Measurements from ENCODE around the gene EGFL6.

DNA sequence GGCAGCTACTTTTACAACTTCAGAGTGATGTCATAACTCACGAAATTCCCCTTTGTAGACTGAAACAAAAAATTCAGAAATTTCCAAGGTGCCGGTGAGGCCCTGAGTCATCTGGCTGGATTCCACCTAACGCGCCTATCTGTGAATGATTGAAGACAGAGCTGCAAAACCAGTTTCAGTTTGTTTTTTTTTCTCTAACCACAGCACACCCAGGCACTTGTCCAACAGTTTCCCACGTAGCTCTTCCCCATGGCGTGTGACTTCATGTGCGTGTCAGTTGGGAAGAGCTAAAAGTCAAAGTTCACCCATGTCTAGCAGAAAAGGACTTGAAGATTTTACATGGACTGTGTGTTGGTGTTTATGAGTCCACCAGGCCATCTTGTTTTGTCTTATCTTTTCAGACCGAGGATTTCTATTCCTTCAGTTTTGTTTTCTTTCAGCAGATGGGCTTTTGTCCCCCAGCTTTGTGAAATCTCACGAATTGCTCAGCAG, 99.9 kb downstream of the EGFL6 start:
- TF ChIP-seq, protein P1, sequence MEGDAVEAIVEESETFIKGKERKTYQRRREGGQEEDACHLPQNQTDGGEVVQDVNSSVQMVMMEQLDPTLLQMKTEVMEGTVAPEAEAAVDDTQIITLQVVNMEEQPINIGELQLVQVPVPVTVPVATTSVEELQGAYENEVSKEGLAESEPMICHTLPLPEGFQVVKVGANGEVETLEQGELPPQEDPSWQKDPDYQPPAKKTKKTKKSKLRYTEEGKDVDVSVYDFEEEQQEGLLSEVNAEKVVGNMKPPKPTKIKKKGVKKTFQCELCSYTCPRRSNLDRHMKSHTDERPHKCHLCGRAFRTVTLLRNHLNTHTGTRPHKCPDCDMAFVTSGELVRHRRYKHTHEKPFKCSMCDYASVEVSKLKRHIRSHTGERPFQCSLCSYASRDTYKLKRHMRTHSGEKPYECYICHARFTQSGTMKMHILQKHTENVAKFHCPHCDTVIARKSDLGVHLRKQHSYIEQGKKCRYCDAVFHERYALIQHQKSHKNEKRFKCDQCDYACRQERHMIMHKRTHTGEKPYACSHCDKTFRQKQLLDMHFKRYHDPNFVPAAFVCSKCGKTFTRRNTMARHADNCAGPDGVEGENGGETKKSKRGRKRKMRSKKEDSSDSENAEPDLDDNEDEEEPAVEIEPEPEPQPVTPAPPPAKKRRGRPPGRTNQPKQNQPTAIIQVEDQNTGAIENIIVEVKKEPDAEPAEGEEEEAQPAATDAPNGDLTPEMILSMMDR (IDR thresholded peaks at IDR 0.05; ENCODE audit: low read depth, low read length), result no peak
- TF ChIP-seq EZH2phosphoT487 (IDR thresholded peaks at IDR 0.05; ENCODE audit: low read depth), result no peak
